BLaER1 treated with 17β-estradiol and CSF1 and Interleukin-3, amounts not matched to agents 10 nM and 100 nM (cell line): ENCODE data around the gene MAPK8IP1.

ENCODE experiments used
- H3K27ac ChIP-seq, 11 experiments: shearing (Covaris generic); formaldehyde crosslinking; 2 replicates each; pipeline ENCODE4 v1.8.1; 2022
- H3K27me3 ChIP-seq, 11 experiments: shearing (Covaris generic); formaldehyde crosslinking; 2 replicates each; pipeline ENCODE4 v1.8.1; 2022
- H3K36me3 ChIP-seq, 11 experiments: shearing (Covaris generic); formaldehyde crosslinking; 2 replicates each; pipeline ENCODE4 v1.8.1; 2022
- H3K4me1 ChIP-seq, 10 experiments: shearing (Covaris generic); formaldehyde crosslinking; 2 replicates each; pipeline ENCODE4 v1.8.1; 2022
- H3K4me2 ChIP-seq, 11 experiments: shearing (Covaris generic); formaldehyde crosslinking; 2 replicates each; pipeline ENCODE4 v1.8.1; 2022
- H3K4me3 ChIP-seq, 10 experiments: shearing (Covaris generic); formaldehyde crosslinking; 2 replicates each; pipeline ENCODE4 v1.8.1; 2022
- H3K9ac ChIP-seq, 11 experiments: shearing (Covaris generic); formaldehyde crosslinking; 2 replicates each; pipeline ENCODE4 v1.8.1; 2022
- H3K9me3 ChIP-seq, 11 experiments: shearing (Covaris generic); formaldehyde crosslinking; replicated peaks in 1 of 11; 2 replicates each; pipeline ENCODE4 v1.8.1; 2022
- H4K20me1 ChIP-seq, 11 experiments: shearing (Covaris generic); formaldehyde crosslinking; 2 replicates each; pipeline ENCODE4 v1.8.1; 2022
- Cebpa-rat ChIP-seq, 11 experiments: shearing (Covaris generic); IDR thresholded peaks; 2 replicates each; pipeline ENCODE4 v1.8.1; 2022

MAPK8IP1 gene

GRCh38 chr11:45941285-45941684, 55.8 kb downstream of the MAPK8IP1 start:
- H3K27ac ChIP-seq = no peak overlapping the region
- no peaks in the 10 kb centered on the region for H3K27me3 ChIP-seq
- H3K9me3 ChIP-seq = no peaks in the 10 kb centered on the region
- no peak overlapping the region for H3K4me3 ChIP-seq
- no peak overlapping the region for H3K9ac ChIP-seq
- H3K4me2 ChIP-seq = no peak overlapping the region
- TF ChIP-seq Cebpa-rat (IDR thresholded peaks at IDR 0.05) = no peak
- H4K20me1 ChIP-seq = peaks cover 0 to 66% (median 0%) of the 10 kb centered on the region in 11 experiments; a peak in 4 of 22 replicates
- peaks cover 33 to 81% (median 59%) of the 10 kb centered on the region in 11 experiments for H3K36me3 ChIP-seq
- H3K4me1 ChIP-seq = peaks cover 5 to 20% (median 17%) of the 10 kb centered on the region in 10 experiments

- H3K4me1 ChIP-seq = peaks cover 0 to 20% (median 17%) of the 10 kb centered on the region in 10 experiments; a peak in 17 of 20 replicates
- no peaks in the 10 kb centered on the region for H3K27me3 ChIP-seq
- peaks cover 0 to 62% (median 0%) of the 10 kb centered on the region in 11 experiments; a peak in 4 of 22 replicates for H4K20me1 ChIP-seq
- no peak overlapping the region for H3K4me3 ChIP-seq
- no peak overlapping the region for H3K4me2 ChIP-seq
- peaks cover 43 to 81% (median 64%) of the 10 kb centered on the region in 11 experiments for H3K36me3 ChIP-seq
- no peak overlapping the region for H3K9ac ChIP-seq
- H3K9me3 ChIP-seq = no peaks in the 10 kb centered on the region
- H3K27ac ChIP-seq = no peak overlapping the region
- no peak for TF ChIP-seq Cebpa-rat (IDR thresholded peaks at IDR 0.05)
Measured at GRCh38 chr11:45942381-45942780, 56.9 kb downstream of the MAPK8IP1 start.

GRCh38 chr11:45945397-45945999, 60.0 kb downstream of the MAPK8IP1 start:
- TF ChIP-seq Cebpa-rat (IDR thresholded peaks at IDR 0.05) = no peak

GRCh38 chr11:45947885-45948284, 62.4 kb downstream of the MAPK8IP1 start:
- Histone ChIP-seq H3K27ac (no peak overlapping the region), H3K27me3 (no peaks in the 10 kb centered on the region), H3K4me2 (no peak overlapping the region), H3K36me3 (peaks cover 78 to 100% (median 94%) of the 10 kb centered on the region in 11 experiments), H3K4me1 (no peaks in the 10 kb centered on the region), H3K4me3 (no peak overlapping the region), H3K9ac (no peak overlapping the region), H3K9me3 (no peaks in the 10 kb centered on the region), H4K20me1 (peaks cover 0 to 36% (median 0%) of the 10 kb centered on the region in 11 experiments; a peak in 4 of 22 replicates)
- no peak for TF ChIP-seq Cebpa-rat (IDR thresholded peaks at IDR 0.05)

More at GRCh38 chr11:45945397-45945999, 60.0 kb downstream of the MAPK8IP1 start:
- no peak overlapping the region for H3K9ac ChIP-seq
- no peaks in the 10 kb centered on the region for H3K9me3 ChIP-seq
- peaks cover 0 to 47% (median 0%) of the 10 kb centered on the region in 11 experiments; a peak in 4 of 22 replicates for H4K20me1 ChIP-seq
- H3K4me1 ChIP-seq = no peaks in the 10 kb centered on the region
- H3K27me3 ChIP-seq = no peaks in the 10 kb centered on the region
- H3K4me2 ChIP-seq = no peak overlapping the region
- H3K27ac ChIP-seq = no peak overlapping the region
- H3K4me3 ChIP-seq = no peak overlapping the region
- peaks cover 66 to 100% (median 87%) of the 10 kb centered on the region in 11 experiments for H3K36me3 ChIP-seq

- Histone ChIP-seq H3K4me3 (no peak overlapping the region), H3K4me1 (no peaks in the 10 kb centered on the region), H3K9me3 (no peaks in the 10 kb centered on the region), H3K9ac (no peak overlapping the region), H3K36me3 (peaks cover 78 to 100% (median 94%) of the 10 kb centered on the region in 11 experiments), H4K20me1 (peaks cover 0 to 31% (median 0%) of the 10 kb centered on the region in 11 experiments; a peak in 4 of 22 replicates), H3K27me3 (no peaks in the 10 kb centered on the region), H3K27ac (no peak overlapping the region), H3K4me2 (no peak overlapping the region)
- no peak for TF ChIP-seq Cebpa-rat (IDR thresholded peaks at IDR 0.05)
Measured at GRCh38 chr11:45948356-45948755, 62.9 kb downstream of the MAPK8IP1 start.

GRCh38 chr11:45949992-45950407, 64.5 kb downstream of the MAPK8IP1 start:
- no peak for TF ChIP-seq Cebpa-rat (IDR thresholded peaks at IDR 0.05)
- Histone ChIP-seq H3K36me3 (peaks cover 68 to 100% (median 89%) of the 10 kb centered on the region in 11 experiments), H3K4me3 (no peak overlapping the region), H3K9me3 (no peaks in the 10 kb centered on the region), H3K9ac (no peak overlapping the region), H3K27me3 (no peaks in the 10 kb centered on the region), H3K4me1 (no peaks in the 10 kb centered on the region), H4K20me1 (peaks cover 0 to 17% (median 0%) of the 10 kb centered on the region in 11 experiments; a peak in 3 of 22 replicates), H3K27ac (no peak overlapping the region), H3K4me2 (no peak overlapping the region)
